Activated naive CD8-positive, alpha-beta T cell (primary cell): ENCODE data around the gene JCAD.
"Not testable (repeated sequence)": the region's sequence is repeated elsewhere in the genome, so short reads cannot be mapped to it uniquely, and the experiment has no call there.

ENCODE experiments used
- H3K27ac Mint-ChIP-seq: one replicate; pipeline ENCODE4 v1.8.0; 2021; ENCODE audit warnings: mixed read lengths
- H3K27me3 Mint-ChIP-seq: one replicate; pipeline ENCODE4 v1.8.0; 2021; ENCODE audit warnings: mixed read lengths
- H3K36me3 Mint-ChIP-seq: one replicate; pipeline ENCODE4 v1.8.0; 2021; ENCODE audit warnings: mixed read lengths
- H3K4me1 Mint-ChIP-seq: one replicate; pipeline ENCODE4 v1.8.0; 2021; ENCODE audit warnings: low read depth, mixed read lengths
- H3K4me3 Mint-ChIP-seq: one replicate; pipeline ENCODE4 v1.8.0; 2021; ENCODE audit warnings: mild to moderate bottlenecking, mixed read lengths
- H3K9me3 Mint-ChIP-seq: one replicate; pipeline ENCODE4 v1.8.0; 2021; ENCODE audit warnings: low read depth, mixed read lengths

Gene JCAD

DNA sequence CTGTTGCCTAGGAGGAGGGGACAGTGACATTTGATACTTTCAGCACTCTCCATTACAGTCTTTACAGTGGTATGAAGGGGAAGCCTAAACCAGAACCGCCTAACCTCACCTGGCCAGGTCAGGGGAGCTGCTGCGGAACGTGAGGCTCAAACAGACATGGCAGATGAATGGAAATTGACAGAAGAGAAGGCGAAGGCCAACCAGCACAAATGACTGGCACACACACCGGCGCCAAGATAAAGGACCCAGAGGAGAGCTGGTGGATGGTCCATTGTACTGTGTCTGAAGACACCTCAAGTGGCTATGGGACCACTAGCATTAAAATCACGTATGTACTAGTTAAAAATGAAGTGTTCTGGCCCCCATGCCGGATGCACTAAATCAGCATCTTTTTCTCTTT lies 53.0 kb downstream of the JCAD start:
- Mint-ChIP-seq H3K36me3 (no peaks in the 10 kb centered on the region), H3K4me3 (no peak overlapping the region), H3K4me1 (peaks cover 10% of the 10 kb centered on the region), H3K27me3 (peaks cover 32% of the 10 kb centered on the region), H3K27ac (no peak overlapping the region), H3K9me3 (no peaks in the 10 kb centered on the region)

GRCh38 chr10:30005116-30005515 lies 54.3 kb downstream of the JCAD start:
- not testable (repeated sequence) for H3K27ac Mint-ChIP-seq, H3K36me3 Mint-ChIP-seq, H3K4me3 Mint-ChIP-seq, H3K9me3 Mint-ChIP-seq
- H3K27me3 Mint-ChIP-seq = peaks cover 34% of the 10 kb centered on the region
- H3K4me1 Mint-ChIP-seq = peaks cover 10% of the 10 kb centered on the region

DNA sequence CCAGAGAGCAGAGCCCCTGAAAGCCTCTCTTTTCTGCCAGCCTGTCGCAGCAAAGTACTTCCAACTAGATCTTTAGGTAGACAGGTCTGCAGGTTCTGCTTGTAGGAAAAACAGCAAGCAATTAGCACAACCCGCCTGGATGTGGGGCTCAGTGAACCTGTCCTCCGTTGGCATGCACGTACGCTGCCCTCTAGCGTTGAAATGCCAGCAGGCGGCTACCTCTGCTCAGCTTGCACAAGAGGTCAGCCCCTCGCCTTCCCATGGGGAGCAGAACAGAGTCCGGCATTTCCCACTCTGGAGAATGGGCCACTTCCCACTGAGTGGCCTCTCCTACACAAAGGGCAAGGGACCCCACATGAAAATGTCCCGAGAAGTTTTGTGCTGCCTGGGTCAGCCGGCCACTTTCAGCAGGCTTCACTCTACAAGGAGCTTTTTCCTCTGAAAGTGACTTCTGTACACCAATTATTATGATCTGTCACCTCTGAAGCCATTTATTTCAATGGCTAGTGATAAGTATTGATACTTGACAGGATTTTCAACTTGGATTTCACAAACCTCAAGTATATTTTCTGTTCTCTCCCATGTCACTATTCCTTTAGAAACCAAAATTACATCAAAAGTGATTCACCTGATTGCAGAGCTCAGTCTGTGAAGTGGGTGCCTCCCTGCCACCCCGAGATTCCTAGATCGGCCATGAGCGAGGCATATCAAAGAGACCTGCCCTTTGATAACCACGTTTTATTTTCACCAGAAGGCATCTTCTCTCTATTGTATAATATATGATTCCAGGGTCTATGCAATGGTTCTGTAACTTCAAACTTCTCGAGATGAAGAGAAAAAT lies 56.7 kb downstream of the JCAD start:
- no peaks in the 10 kb centered on the region for H3K36me3 Mint-ChIP-seq
- H3K27me3 Mint-ChIP-seq = peaks cover 42% of the 10 kb centered on the region
- H3K4me1 Mint-ChIP-seq = peaks cover 12% of the 10 kb centered on the region
- no peaks in the 10 kb centered on the region for H3K9me3 Mint-ChIP-seq
- no peak overlapping the region for H3K4me3 Mint-ChIP-seq
- H3K27ac Mint-ChIP-seq = no peak overlapping the region

GRCh38 chr10:30000802-30001571 lies 58.4 kb downstream of the JCAD start:
- H3K36me3 Mint-ChIP-seq = no peaks in the 10 kb centered on the region
- peaks cover 41% of the 10 kb centered on the region for H3K27me3 Mint-ChIP-seq
- no peak overlapping the region for H3K4me3 Mint-ChIP-seq
- no peak overlapping the region for H3K27ac Mint-ChIP-seq
- H3K9me3 Mint-ChIP-seq = no peaks in the 10 kb centered on the region
- peaks cover 11% of the 10 kb centered on the region for H3K4me1 Mint-ChIP-seq

DNA sequence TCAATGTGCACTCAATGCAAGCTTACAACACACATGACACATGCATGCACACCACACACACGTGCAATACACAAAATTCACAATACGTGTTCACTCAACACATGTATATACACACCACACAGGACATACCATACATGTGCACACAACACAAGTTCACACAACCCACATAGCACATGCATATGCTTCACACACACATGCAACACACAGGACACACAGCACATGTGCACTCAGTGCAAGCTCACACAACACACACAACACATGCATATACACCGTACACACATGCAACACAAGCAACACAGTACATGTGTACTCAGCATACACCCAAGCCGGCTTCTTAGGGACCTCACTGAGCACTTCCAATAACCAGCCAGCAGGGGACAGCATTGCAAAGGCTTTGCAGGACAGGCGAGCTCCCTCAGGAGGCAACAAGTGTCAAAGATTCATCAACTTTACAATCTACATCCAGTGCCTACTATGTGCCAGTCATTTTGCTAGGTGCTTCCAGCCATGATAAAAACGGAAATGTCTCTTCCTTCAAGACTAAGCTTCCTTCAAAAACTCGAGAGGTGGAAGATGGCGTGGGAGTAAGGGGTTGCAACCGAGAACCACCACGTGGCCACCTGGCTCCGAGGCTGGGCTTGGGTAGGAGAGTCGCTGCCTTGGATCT lies 61.1 kb downstream of the JCAD start:
- peaks cover 11% of the 10 kb centered on the region for H3K4me1 Mint-ChIP-seq
- no peaks in the 10 kb centered on the region for H3K9me3 Mint-ChIP-seq
- H3K27me3 Mint-ChIP-seq = peaks cover 41% of the 10 kb centered on the region
- H3K4me3 Mint-ChIP-seq = no peak overlapping the region
- H3K27ac Mint-ChIP-seq = no peak overlapping the region
- no peaks in the 10 kb centered on the region for H3K36me3 Mint-ChIP-seq

DNA sequence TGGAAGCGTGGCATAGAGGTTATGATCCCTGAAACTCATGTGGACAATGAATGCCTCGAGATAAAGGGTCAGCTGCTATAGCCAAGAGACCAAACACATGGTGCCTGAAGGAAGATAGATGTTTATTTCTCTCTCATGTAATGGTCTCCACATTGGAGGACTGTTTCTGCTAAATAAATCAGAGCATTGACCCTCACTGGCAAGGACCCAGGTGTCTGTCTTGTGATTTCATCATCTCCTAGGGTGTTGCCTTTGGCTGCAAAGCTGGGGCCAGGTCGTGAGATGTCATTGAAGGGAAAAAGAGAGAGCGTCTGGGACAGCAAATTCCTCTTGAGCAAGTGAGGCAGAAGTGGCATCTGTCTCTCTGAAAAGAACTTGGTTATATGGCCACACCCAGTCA lies 64.6 kb downstream of the JCAD start:
- Mint-ChIP-seq H3K4me1 (peaks cover 2% of the 10 kb centered on the region), H3K27me3 (peaks cover 34% of the 10 kb centered on the region), H3K4me3 (no peak overlapping the region), H3K36me3 (no peaks in the 10 kb centered on the region), H3K9me3 (no peaks in the 10 kb centered on the region), H3K27ac (no peak overlapping the region)

GRCh38 chr10:29993319-29993915 lies 66.0 kb downstream of the JCAD start:
- H3K27me3 Mint-ChIP-seq = peaks cover 27% of the 10 kb centered on the region
- H3K4me1 Mint-ChIP-seq = peaks cover under 1% of the 10 kb centered on the region
- no peaks in the 10 kb centered on the region for H3K9me3 Mint-ChIP-seq
- H3K36me3 Mint-ChIP-seq = no peaks in the 10 kb centered on the region
- no peak overlapping the region for H3K27ac Mint-ChIP-seq
- no peak overlapping the region for H3K4me3 Mint-ChIP-seq

GRCh38 chr10:29992914-29993313 lies 66.5 kb downstream of the JCAD start:
- H3K4me1 Mint-ChIP-seq = no peaks in the 10 kb centered on the region
- no peak overlapping the region for H3K4me3 Mint-ChIP-seq
- peaks cover 24% of the 10 kb centered on the region for H3K27me3 Mint-ChIP-seq
- H3K9me3 Mint-ChIP-seq = no peaks in the 10 kb centered on the region
- no peak overlapping the region for H3K27ac Mint-ChIP-seq
- H3K36me3 Mint-ChIP-seq = no peaks in the 10 kb centered on the region

GRCh38 chr10:29991382-29991781 lies 68.0 kb downstream of the JCAD start:
- no peaks in the 10 kb centered on the region for H3K4me1 Mint-ChIP-seq
- H3K4me3 Mint-ChIP-seq = no peak overlapping the region
- H3K9me3 Mint-ChIP-seq = no peaks in the 10 kb centered on the region
- peaks cover 15% of the 10 kb centered on the region for H3K27me3 Mint-ChIP-seq
- no peaks in the 10 kb centered on the region for H3K36me3 Mint-ChIP-seq
- H3K27ac Mint-ChIP-seq = no peak overlapping the region

DNA sequence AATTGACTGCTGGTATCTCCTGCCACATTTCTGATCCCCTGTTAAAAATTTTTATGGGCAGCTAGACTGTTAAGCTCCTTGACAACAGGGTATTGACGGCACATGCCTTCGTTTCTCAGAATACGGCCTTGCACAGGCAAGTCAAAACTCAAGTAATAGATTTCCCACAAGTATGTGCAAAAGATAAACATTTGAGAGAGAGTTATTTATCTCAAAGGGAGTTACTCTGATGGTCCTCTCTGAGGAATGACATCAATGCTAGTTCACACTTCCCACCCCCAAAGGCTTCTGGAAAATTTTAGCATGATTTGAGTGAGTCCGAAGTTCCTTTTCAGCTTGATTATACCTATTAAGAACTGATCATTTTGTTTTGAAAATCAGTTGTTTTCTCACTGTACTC lies 71.9 kb downstream of the JCAD start:
- Mint-ChIP-seq H3K4me1 (no peaks in the 10 kb centered on the region), H3K27me3 (peaks cover 5% of the 10 kb centered on the region), H3K27ac (no peak overlapping the region), H3K4me3 (no peak overlapping the region), H3K36me3 (no peaks in the 10 kb centered on the region), H3K9me3 (peaks cover 9% of the 10 kb centered on the region)

DNA sequence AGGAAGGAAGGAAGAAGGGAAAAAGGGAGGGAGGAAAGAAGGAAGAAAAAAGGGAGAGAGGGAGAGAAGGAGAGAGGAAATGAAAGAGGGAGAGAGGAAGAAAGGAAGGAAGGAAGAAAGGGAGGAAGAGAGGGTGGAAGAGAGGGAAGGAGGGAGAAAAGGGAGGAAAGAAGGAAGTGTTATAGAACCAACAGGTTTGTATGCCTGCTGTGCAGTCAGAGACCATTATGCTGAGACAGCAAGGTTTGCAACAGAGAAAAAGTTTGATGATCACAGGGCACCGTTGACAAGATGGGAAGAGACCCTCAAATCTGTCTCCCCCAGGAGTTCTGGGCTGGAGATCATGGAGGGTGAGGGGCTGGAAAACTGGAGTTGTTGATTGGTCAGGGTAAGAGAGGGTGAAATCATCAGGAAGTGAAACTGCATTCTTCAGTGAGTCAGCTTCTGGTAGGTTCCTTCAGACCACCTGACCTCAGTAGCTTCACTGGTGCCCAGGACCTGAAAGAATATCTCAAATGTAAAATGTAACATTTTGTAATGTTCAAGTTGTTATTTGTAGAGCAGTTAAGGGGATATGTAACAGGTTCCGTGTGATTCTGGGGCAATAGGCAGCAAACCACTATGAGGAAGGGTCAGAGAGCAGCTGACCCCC lies 76.3 kb downstream of the JCAD start:
- Mint-ChIP-seq H3K27me3 (peaks cover 3% of the 10 kb centered on the region), H3K36me3 (no peaks in the 10 kb centered on the region), H3K4me1 (no peaks in the 10 kb centered on the region), H3K9me3 (peaks cover 13% of the 10 kb centered on the region), H3K4me3 (no peak overlapping the region), H3K27ac (no peak overlapping the region)

DNA sequence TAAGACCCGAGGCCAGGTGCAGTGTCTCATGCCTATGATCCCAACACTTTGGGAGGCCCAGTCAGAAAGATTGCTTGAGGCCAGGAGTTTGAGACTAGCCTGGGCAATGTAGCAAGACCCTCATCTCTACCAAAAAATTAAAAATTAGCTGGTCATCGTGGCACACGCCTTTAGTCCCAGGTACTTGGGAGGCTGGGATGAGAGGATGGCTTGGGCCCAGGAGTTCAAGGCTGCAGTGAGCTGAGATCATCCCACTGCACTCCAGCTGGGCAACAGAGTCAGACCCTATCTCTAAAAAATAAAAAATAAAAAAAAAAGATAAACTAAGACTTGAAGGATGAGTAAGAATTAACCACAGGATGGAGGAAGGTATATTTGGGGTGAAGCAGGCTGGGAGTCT lies 77.9 kb downstream of the JCAD start:
- no peaks in the 10 kb centered on the region for H3K36me3 Mint-ChIP-seq
- no peak overlapping the region for H3K27ac Mint-ChIP-seq
- peaks cover 6% of the 10 kb centered on the region for H3K27me3 Mint-ChIP-seq
- H3K9me3 Mint-ChIP-seq = peaks cover 13% of the 10 kb centered on the region
- no peaks in the 10 kb centered on the region for H3K4me1 Mint-ChIP-seq
- no peak overlapping the region for H3K4me3 Mint-ChIP-seq

- H3K4me3 Mint-ChIP-seq = no peak overlapping the region
- no peaks in the 10 kb centered on the region for H3K4me1 Mint-ChIP-seq
- H3K27me3 Mint-ChIP-seq = peaks cover 5% of the 10 kb centered on the region
- peaks cover 13% of the 10 kb centered on the region for H3K9me3 Mint-ChIP-seq
- H3K27ac Mint-ChIP-seq = no peak overlapping the region
- no peaks in the 10 kb centered on the region for H3K36me3 Mint-ChIP-seq
Observed at GRCh38 chr10:29980084-29980483, 79.3 kb downstream of the JCAD start.

DNA sequence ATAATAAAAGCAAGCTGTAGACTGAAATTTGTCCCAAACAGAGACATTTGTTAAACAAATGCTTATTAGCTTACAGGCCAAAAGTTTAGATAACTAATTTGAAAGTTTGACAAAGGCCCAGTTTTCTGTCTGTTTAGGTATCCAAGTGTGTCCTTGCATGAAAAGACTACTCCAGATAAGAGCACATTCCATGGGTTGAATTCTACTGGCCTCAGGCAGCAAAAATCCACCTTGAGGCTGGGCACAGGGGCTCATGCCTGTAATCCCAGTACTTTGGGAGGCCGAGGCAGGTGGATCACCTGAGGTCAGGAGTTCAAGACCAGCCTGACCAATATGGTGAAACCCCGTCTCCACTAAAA lies 80.0 kb downstream of the JCAD start:
- H3K9me3 Mint-ChIP-seq = peaks cover 17% of the 10 kb centered on the region
- H3K36me3 Mint-ChIP-seq, H3K27ac Mint-ChIP-seq, H3K4me1 Mint-ChIP-seq, H3K27me3 Mint-ChIP-seq, H3K4me3 Mint-ChIP-seq: not testable (repeated sequence)
